H1 (cell line): ENCODE measurements around the gene KAT8. TPM values are rescaled to one million over a fixed set of nuclear protein-coding genes. Genes with fewer than 3 reads are reported as not detected.

Source experiments
- ASH2L ChIP-seq: fragments of 200-600, 300-600 bp; sonication (generic); IDR thresholded peaks from one replicate; pipeline ENCODE4 v1.7.1; 2017; ENCODE audit warnings: low read length
- MAFK ChIP-seq: IDR thresholded peaks from 2 replicates; pipeline ENCODE4 v1.6.1; 2012; ENCODE audit warnings: low read depth, mild to moderate bottlenecking, improper control_type of control experiment, low read length
- POLR2A ChIP-seq, 2 experiments: IDR thresholded peaks; 1 replicate in 1 of 2; 2 replicates in 1 of 2; pipeline ENCODE4 v1.6.1; 2011; ENCODE audit warnings: low read depth in 2 of 2, low read length in 2 of 2, mild to moderate bottlenecking in 2 of 2; ENCODE audit errors: control extremely low read depth in 1 of 2
- POLR2AphosphoS5 ChIP-seq: IDR thresholded peaks from 2 replicates; pipeline ENCODE4 v1.6.1; 2011; ENCODE audit warnings: low read depth, low read length
- SIRT6 ChIP-seq: IDR thresholded peaks from one replicate; pipeline ENCODE4 v1.7.1; 2012; ENCODE audit warnings: low read length, inconsistent platforms
- TCF12 ChIP-seq: IDR thresholded peaks from 2 replicates; pipeline ENCODE4 v1.6.1; 2011; ENCODE audit warnings: low read depth, mild to moderate bottlenecking, low read length
- polyA plus RNA-seq, 7 experiments: library from polyadenylated mRNA; depleted of rRNA in 3 of 7; stranded (reverse) in 5 of 7; unstranded in 2 of 7; fragments of >200 nt in 5 of 7; fragments of 200-250 nt in 2 of 7; gene quantifications; 1 replicate in 5 of 7; 2 replicates in 1 of 7; 4 replicates in 1 of 7; pipeline versions ENCODE4 v1.2.1 to v1.2.3, GENCODE V29; 2011 to 2013; ENCODE audit warnings: missing spikeins in 2 of 7, mixed read lengths in 2 of 7
- total RNA-seq: library from RNA; stranded (reverse); fragmentation: NEBNext Ultra II Directional; extraction: Animal tissue kit (Norgen Biotek cat#: 25700); gene quantifications from 2 replicates; pipeline ENCODE4 v1.2.1, GENCODE V29; 2021
- TF ChIP-seq, protein P1 (sequence below): fragments of 300-600 bp; sonication (generic); IDR thresholded peaks from 2 replicates; pipeline ENCODE4 v1.7.1; 2012; ENCODE audit warnings: low read length, moderate library complexity, mild to moderate bottlenecking, inconsistent platforms; ENCODE audit not compliant: insufficient replicate concordance
- TF ChIP-seq, protein P2 (sequence below), 3 experiments: IDR thresholded peaks; 1 replicate in 2 of 3; 2 replicates in 1 of 3; pipeline versions ENCODE4 v1.5.1 to v1.6.1; 2011; ENCODE audit warnings: low read length in 3 of 3, mild to moderate bottlenecking in 3 of 3, inconsistent platforms in 2 of 3, low read depth in 1 of 3, moderate library complexity in 1 of 3; ENCODE audit not compliant: insufficient read depth in 1 of 3; ENCODE audit errors: control extremely low read depth in 1 of 3
- TF ChIP-seq, protein P3 (sequence below): IDR thresholded peaks from 2 replicates; pipeline ENCODE4 v1.6.1; 2011; ENCODE audit warnings: low read depth, mild to moderate bottlenecking, low read length; ENCODE audit not compliant: insufficient read depth

Gene KAT8
- total and polyA plus RNA-seq, 2 of the 8 experiments (the other 6 are each of a cell fraction or from before 2014, with no cell fraction given): 52.6 to 61.6 TPM

- TF ChIP-seq, protein P1, sequence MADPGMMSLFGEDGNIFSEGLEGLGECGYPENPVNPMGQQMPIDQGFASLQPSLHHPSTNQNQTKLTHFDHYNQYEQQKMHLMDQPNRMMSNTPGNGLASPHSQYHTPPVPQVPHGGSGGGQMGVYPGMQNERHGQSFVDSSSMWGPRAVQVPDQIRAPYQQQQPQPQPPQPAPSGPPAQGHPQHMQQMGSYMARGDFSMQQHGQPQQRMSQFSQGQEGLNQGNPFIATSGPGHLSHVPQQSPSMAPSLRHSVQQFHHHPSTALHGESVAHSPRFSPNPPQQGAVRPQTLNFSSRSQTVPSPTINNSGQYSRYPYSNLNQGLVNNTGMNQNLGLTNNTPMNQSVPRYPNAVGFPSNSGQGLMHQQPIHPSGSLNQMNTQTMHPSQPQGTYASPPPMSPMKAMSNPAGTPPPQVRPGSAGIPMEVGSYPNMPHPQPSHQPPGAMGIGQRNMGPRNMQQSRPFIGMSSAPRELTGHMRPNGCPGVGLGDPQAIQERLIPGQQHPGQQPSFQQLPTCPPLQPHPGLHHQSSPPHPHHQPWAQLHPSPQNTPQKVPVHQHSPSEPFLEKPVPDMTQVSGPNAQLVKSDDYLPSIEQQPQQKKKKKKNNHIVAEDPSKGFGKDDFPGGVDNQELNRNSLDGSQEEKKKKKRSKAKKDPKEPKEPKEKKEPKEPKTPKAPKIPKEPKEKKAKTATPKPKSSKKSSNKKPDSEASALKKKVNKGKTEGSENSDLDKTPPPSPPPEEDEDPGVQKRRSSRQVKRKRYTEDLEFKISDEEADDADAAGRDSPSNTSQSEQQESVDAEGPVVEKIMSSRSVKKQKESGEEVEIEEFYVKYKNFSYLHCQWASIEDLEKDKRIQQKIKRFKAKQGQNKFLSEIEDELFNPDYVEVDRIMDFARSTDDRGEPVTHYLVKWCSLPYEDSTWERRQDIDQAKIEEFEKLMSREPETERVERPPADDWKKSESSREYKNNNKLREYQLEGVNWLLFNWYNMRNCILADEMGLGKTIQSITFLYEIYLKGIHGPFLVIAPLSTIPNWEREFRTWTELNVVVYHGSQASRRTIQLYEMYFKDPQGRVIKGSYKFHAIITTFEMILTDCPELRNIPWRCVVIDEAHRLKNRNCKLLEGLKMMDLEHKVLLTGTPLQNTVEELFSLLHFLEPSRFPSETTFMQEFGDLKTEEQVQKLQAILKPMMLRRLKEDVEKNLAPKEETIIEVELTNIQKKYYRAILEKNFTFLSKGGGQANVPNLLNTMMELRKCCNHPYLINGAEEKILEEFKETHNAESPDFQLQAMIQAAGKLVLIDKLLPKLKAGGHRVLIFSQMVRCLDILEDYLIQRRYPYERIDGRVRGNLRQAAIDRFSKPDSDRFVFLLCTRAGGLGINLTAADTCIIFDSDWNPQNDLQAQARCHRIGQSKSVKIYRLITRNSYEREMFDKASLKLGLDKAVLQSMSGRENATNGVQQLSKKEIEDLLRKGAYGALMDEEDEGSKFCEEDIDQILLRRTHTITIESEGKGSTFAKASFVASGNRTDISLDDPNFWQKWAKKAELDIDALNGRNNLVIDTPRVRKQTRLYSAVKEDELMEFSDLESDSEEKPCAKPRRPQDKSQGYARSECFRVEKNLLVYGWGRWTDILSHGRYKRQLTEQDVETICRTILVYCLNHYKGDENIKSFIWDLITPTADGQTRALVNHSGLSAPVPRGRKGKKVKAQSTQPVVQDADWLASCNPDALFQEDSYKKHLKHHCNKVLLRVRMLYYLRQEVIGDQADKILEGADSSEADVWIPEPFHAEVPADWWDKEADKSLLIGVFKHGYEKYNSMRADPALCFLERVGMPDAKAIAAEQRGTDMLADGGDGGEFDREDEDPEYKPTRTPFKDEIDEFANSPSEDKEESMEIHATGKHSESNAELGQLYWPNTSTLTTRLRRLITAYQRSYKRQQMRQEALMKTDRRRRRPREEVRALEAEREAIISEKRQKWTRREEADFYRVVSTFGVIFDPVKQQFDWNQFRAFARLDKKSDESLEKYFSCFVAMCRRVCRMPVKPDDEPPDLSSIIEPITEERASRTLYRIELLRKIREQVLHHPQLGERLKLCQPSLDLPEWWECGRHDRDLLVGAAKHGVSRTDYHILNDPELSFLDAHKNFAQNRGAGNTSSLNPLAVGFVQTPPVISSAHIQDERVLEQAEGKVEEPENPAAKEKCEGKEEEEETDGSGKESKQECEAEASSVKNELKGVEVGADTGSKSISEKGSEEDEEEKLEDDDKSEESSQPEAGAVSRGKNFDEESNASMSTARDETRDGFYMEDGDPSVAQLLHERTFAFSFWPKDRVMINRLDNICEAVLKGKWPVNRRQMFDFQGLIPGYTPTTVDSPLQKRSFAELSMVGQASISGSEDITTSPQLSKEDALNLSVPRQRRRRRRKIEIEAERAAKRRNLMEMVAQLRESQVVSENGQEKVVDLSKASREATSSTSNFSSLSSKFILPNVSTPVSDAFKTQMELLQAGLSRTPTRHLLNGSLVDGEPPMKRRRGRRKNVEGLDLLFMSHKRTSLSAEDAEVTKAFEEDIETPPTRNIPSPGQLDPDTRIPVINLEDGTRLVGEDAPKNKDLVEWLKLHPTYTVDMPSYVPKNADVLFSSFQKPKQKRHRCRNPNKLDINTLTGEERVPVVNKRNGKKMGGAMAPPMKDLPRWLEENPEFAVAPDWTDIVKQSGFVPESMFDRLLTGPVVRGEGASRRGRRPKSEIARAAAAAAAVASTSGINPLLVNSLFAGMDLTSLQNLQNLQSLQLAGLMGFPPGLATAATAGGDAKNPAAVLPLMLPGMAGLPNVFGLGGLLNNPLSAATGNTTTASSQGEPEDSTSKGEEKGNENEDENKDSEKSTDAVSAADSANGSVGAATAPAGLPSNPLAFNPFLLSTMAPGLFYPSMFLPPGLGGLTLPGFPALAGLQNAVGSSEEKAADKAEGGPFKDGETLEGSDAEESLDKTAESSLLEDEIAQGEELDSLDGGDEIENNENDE: no peak
- TF ChIP-seq POLR2AphosphoS5 (peak; percentile 58; the same call in 1 of the 2 replicates), SIRT6 (no peak), POLR2A (IDR thresholded peaks at IDR 0.05; ENCODE audit: control extremely low read depth in 1 of 2, low read depth in 2 of 2, low read length in 2 of 2) (no peak; a peak in 1 of 3 replicates), TCF12 (0 out of 2 replicates have a peak, but pooled peaks have one; percentile 34), ASH2L (no peak), MAFK (no peak)
- TF ChIP-seq, protein P2, sequence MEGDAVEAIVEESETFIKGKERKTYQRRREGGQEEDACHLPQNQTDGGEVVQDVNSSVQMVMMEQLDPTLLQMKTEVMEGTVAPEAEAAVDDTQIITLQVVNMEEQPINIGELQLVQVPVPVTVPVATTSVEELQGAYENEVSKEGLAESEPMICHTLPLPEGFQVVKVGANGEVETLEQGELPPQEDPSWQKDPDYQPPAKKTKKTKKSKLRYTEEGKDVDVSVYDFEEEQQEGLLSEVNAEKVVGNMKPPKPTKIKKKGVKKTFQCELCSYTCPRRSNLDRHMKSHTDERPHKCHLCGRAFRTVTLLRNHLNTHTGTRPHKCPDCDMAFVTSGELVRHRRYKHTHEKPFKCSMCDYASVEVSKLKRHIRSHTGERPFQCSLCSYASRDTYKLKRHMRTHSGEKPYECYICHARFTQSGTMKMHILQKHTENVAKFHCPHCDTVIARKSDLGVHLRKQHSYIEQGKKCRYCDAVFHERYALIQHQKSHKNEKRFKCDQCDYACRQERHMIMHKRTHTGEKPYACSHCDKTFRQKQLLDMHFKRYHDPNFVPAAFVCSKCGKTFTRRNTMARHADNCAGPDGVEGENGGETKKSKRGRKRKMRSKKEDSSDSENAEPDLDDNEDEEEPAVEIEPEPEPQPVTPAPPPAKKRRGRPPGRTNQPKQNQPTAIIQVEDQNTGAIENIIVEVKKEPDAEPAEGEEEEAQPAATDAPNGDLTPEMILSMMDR (IDR thresholded peaks at IDR 0.05; ENCODE audit: control extremely low read depth in 1 of 3, insufficient read depth in 1 of 3, low read depth in 1 of 3, low read length in 3 of 3): no peak
- TF ChIP-seq, protein P3, sequence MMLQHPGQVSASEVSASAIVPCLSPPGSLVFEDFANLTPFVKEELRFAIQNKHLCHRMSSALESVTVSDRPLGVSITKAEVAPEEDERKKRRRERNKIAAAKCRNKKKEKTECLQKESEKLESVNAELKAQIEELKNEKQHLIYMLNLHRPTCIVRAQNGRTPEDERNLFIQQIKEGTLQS: no peak
These were observed 13.4 kb downstream of the KAT8 start (continued) for GRCh38 chr16:31130899-31131298.
